B cell (primary cell): Measurements from ENCODE around the gene PGLYRP2. TPM values are rescaled to one million over a fixed set of nuclear protein-coding genes. Genes with fewer than 3 reads are reported as not detected.

Experiments
- ATAC-seq: fragments of 200-7000 bp; cut with Tn5 transposase; one replicate; pipeline ENCODE4 v1.10.0; 2021; ENCODE audit warnings: low read depth, mild to moderate bottlenecking, moderate number of reproducible peaks, moderate library complexity
- CTCF ChIA-PET: fragments of 350-600 bp; sonication (Branson Sonifier 250); formaldehyde crosslinking; loops from one replicate; lab custom pipeline; 2021; ENCODE audit warnings: antibody characterized with exemption, inconsistent platforms; lab: Charles Lee
- POLR2A ChIA-PET: fragments of 350-600 bp; sonication (Branson Sonifier 250); formaldehyde crosslinking; loops from one replicate; lab custom pipeline; 2021; ENCODE audit warnings: antibody characterized with exemption; lab: Charles Lee
- DNase-seq: peaks from one replicate; pipeline ENCODE4 v3.0.0; 2013
- H2AFZ ChIP-seq: 2 replicates; pipeline ENCODE4 v1.6.1; 2012; ENCODE audit warnings: mild to moderate bottlenecking, low read depth, low read length; ENCODE audit not compliant: insufficient read depth, poor library complexity, severe bottlenecking
- H3K27ac ChIP-seq, 2 donors: 1 replicate in 1 of 2; 2 replicates in 1 of 2; pipeline ENCODE4 v1.5.1; 2012 to 2013; ENCODE audit warnings: low read length in 2 of 2, mild to moderate bottlenecking in 2 of 2, moderate library complexity in 1 of 2
- H3K27me3 ChIP-seq, 4 experiments: fragments of 200-600 bp in 1 of 4; sonication (generic) in 1 of 4; replicated peaks in 1 of 4; 1 replicate in 2 of 4; 2 replicates in 2 of 4; pipeline versions ENCODE4 v1.6.1 to v1.7.0; 2013 to 2016; ENCODE audit warnings: low read length in 3 of 4, mild to moderate bottlenecking in 2 of 4, mixed read lengths in 1 of 4, moderate library complexity in 1 of 4; ENCODE audit not compliant: insufficient read depth in 4 of 4, control insufficient read depth in 3 of 4; ENCODE audit errors: control extremely low read depth in 1 of 4
- H3K36me3 ChIP-seq, 2 experiments: replicated peaks in 1 of 2; 1 replicate in 1 of 2; 2 replicates in 1 of 2; pipeline versions ENCODE4 v1.6.1 to v1.7.1; 2013; ENCODE audit warnings: low read length in 1 of 2; ENCODE audit not compliant: insufficient read depth in 2 of 2, control insufficient read depth in 1 of 2; ENCODE audit errors: control extremely low read depth in 1 of 2, extremely low read depth in 1 of 2
- H3K4me1 ChIP-seq, 2 donors: fragments of 200-600 bp in 1 of 2; sonication (generic) in 1 of 2; 1 replicate in 1 of 2; 2 replicates in 1 of 2; pipeline versions ENCODE4 v1.5.1 to v1.6.1; 2013 to 2017; ENCODE audit warnings: low read length in 2 of 2; ENCODE audit not compliant: control insufficient read depth in 2 of 2, insufficient read depth in 2 of 2
- H3K4me2 ChIP-seq: replicated peaks from 2 replicates; pipeline ENCODE3; 2012; ENCODE audit warnings: mild to moderate bottlenecking, low read depth, low read length; ENCODE audit not compliant: poor library complexity, severe bottlenecking
- H3K4me3 ChIP-seq, 5 experiments: fragments of 200-600 bp in 1 of 5; sonication (generic) in 1 of 5; 1 replicate in 3 of 5; 2 replicates in 2 of 5; pipeline versions ENCODE4 v1.5.1 to v1.7.0; 2011 to 2016; ENCODE audit warnings: low read length in 4 of 5, mild to moderate bottlenecking in 4 of 5, low read depth in 2 of 5, control low read depth in 1 of 5, moderate library complexity in 1 of 5; ENCODE audit not compliant: insufficient read depth in 1 of 5; ENCODE audit errors: control extremely low read depth in 1 of 5, extremely low read depth in 1 of 5
- H3K79me2 ChIP-seq: fragments of 200-600 bp; sonication (generic); one replicate; pipeline ENCODE4 v1.6.0; 2016; ENCODE audit warnings: low read length; ENCODE audit not compliant: control insufficient read depth, insufficient read depth
- H3K9ac ChIP-seq: fragments of 200-600 bp; sonication (generic); 2 replicates; pipeline ENCODE4 v1.6.1; 2017; ENCODE audit warnings: mild to moderate bottlenecking, low read length, moderate library complexity
- H3K9me3 ChIP-seq, 3 donors: one replicate each; pipeline versions ENCODE4 v1.6.1 to v1.7.1; 2013; ENCODE audit warnings: low read length in 2 of 3; ENCODE audit not compliant: control insufficient read depth in 2 of 3, insufficient read depth in 1 of 3; ENCODE audit errors: control extremely low read depth in 1 of 3
- H4K20me1 ChIP-seq: 2 replicates; pipeline ENCODE4 v1.6.0; 2012; ENCODE audit warnings: mild to moderate bottlenecking, low read length; ENCODE audit not compliant: insufficient read depth, control insufficient read depth, poor library complexity, severe bottlenecking
- H3K27ac Mint-ChIP-seq: one replicate; pipeline ENCODE4 v1.8.0; 2021; ENCODE audit warnings: mixed read lengths
- H3K27me3 Mint-ChIP-seq: one replicate; pipeline ENCODE4 v1.8.0; 2021; ENCODE audit warnings: mixed read lengths
- H3K4me1 Mint-ChIP-seq: one replicate; pipeline ENCODE4 v1.8.0; 2021; ENCODE audit warnings: mixed read lengths
- H3K4me3 Mint-ChIP-seq: one replicate; pipeline ENCODE4 v1.8.0; 2021; ENCODE audit warnings: mixed read lengths
- H3K9me3 Mint-ChIP-seq: one replicate; pipeline ENCODE4 v1.8.0; 2022; ENCODE audit warnings: mixed read lengths; ENCODE audit not compliant: insufficient read depth
- CTCF ChIP-seq: fragments of 200-600 bp; IDR thresholded peaks from one replicate; pipeline ENCODE4 v1.8.0; 2022; ENCODE audit warnings: antibody characterized with exemption, mild to moderate bottlenecking
- EZH2 ChIP-seq: IDR thresholded peaks from 2 replicates; pipeline ENCODE4 v1.6.1; 2012; ENCODE audit warnings: borderline replicate concordance, low read depth, mild to moderate bottlenecking, moderate library complexity, low read length; ENCODE audit not compliant: insufficient read depth, poor library complexity, severe bottlenecking
- whole genome bisulfite sequencing: methylation state at CpG from one replicate; pipeline ENCODE4 v1.1.5; 2013; ENCODE audit warnings: missing lambda C conversion rate; ENCODE audit not compliant: insufficient coverage; 5-methylcytosine and 5-hydroxymethylcytosine counted together
- intact Hi-C: fragments of 100-400 bp; cut with micrococcal nuclease; formaldehyde crosslinking; loops from one replicate; pipeline ENCODE4 v1.10.0; 2022
- polyA plus RNA-seq: library from polyadenylated mRNA; depleted of rRNA; stranded (reverse); fragments of >200 nt; gene quantifications from 2 replicates; pipeline ENCODE4 v1.2.3, GENCODE V29; 2012
- total RNA-seq, 2 donors: library from RNA; stranded (reverse); fragments of 120-200 nt in 1 of 2; gene quantifications; 1 replicate in 1 of 2; 2 replicates in 1 of 2; pipeline versions ENCODE4 v1.2.3 to v1.2.4, GENCODE V29; 2013 to 2022

The PGLYRP2 gene
- total and polyA plus RNA-seq, 2 donors (not counting 1 experiment from before 2014, with no cell fraction given) = not detected

DNA sequence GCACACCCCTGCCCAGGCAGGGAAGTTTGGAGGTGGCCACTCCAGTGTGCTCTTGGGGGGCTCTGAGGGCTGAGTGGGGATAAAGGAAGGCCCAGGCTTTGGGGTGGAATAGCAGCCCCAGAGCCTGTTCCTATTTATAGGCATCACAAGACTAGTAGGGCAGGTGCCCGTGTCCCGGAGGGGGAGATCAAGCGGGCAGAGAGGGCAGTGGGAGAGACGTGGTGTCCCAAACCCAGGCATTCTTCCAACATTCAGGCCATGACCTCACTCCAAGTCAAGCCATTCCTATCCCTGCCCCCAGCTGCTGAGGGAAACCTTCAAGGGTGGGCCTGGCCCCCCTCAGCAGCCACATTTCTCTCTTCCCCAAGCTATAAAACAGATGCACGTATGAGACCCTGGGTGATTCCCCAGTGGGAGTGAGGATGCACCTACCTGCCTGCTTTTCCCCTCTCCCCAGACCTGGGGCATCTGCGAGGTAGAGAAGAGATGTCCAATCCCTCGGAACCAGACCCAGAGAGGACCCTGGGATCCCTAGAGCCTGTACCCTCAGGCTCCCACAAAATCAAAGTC lies 33.4 kb downstream of the PGLYRP2 start:
- Histone ChIP-seq H3K36me3 (no peaks in the 10 kb centered on the region), H2AFZ (no peak overlapping the region), H3K79me2 (no peaks in the 10 kb centered on the region), H3K9ac (no peak overlapping the region), H3K4me2 (no peak overlapping the region), H3K4me3 (no peak overlapping the region), H3K9me3 (no peaks in the 10 kb centered on the region), H3K27ac (no peak overlapping the region), H3K27me3 (no peaks in the 10 kb centered on the region), H3K4me1 (peaks cover 8 to 17% of the 10 kb centered on the region in 2 donors), H4K20me1 (no peaks in the 10 kb centered on the region)
- peaks cover 12% of the 10 kb centered on the region for H3K4me1 Mint-ChIP-seq
- 84% methylated on average over 6 of the region's 7 CpGs for WGBS
- CTCF ChIA-PET = no interaction called here
- no peak for DNase-seq
- intact Hi-C loops = no loop called here
- H3K9me3 Mint-ChIP-seq = no peaks in the 10 kb centered on the region
- POLR2A ChIA-PET = no interaction called here
- no peak for TF ChIP-seq EZH2
- ATAC-seq = no peak
- H3K4me3 Mint-ChIP-seq = no peak overlapping the region
- no peaks in the 10 kb centered on the region for H3K27me3 Mint-ChIP-seq
- no peak overlapping the region for H3K27ac Mint-ChIP-seq

DNA sequence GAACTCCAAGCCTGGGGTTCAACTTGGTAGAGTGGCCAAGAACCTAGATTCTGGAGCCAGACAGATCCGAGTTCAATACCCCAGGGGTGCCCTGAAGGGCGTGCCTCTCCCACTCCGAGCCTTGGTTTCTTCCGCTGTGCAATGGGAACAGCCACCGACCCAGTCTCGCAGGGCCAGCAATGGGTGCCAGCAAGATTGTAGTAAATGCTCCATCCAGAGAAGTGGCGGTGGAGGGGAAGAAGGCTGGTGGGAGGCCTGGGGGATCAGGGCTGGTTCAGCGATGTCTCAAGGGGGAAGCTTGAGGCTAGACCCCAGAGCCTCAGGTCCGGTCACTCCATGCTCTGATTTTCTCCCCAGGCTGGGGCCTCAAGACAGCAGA lies 34.1 kb downstream of the PGLYRP2 start:
- H3K27ac Mint-ChIP-seq = no peak overlapping the region
- Histone ChIP-seq H3K27ac (no peak overlapping the region), H3K4me3 (no peak overlapping the region), H2AFZ (no peak overlapping the region), H3K9ac (no peak overlapping the region), H4K20me1 (no peaks in the 10 kb centered on the region), H3K79me2 (no peaks in the 10 kb centered on the region), H3K9me3 (no peaks in the 10 kb centered on the region), H3K4me1 (peaks cover 8 to 15% of the 10 kb centered on the region in 2 donors), H3K4me2 (no peak overlapping the region), H3K27me3 (no peaks in the 10 kb centered on the region), H3K36me3 (no peaks in the 10 kb centered on the region)
- WGBS = 93% methylated on average over 9 of the region's 9 CpGs
- no peak overlapping the region for H3K4me3 Mint-ChIP-seq
- ChIA-PET POLR2A (no interaction called here), CTCF (no interaction called here)
- TF ChIP-seq EZH2 (no peak), CTCF (no peak)
- ATAC-seq = no peak
- no peak for DNase-seq
- intact Hi-C loops = no loop called here
- H3K9me3 Mint-ChIP-seq = no peaks in the 10 kb centered on the region
- H3K27me3 Mint-ChIP-seq = no peaks in the 10 kb centered on the region
- peaks cover 7% of the 10 kb centered on the region for H3K4me1 Mint-ChIP-seq
